HG02763 (cell line): ENCODE data around the gene TSPAN14.

Source experiments
- ATAC-seq: cut with Tn5 transposase; IDR thresholded peaks from one replicate; pipeline ENCODE4 v1.9.1; 2021; ENCODE audit warnings: mild to moderate bottlenecking, moderate library complexity; ENCODE audit not compliant: unreplicated experiment

The TSPAN14 gene

DNA sequence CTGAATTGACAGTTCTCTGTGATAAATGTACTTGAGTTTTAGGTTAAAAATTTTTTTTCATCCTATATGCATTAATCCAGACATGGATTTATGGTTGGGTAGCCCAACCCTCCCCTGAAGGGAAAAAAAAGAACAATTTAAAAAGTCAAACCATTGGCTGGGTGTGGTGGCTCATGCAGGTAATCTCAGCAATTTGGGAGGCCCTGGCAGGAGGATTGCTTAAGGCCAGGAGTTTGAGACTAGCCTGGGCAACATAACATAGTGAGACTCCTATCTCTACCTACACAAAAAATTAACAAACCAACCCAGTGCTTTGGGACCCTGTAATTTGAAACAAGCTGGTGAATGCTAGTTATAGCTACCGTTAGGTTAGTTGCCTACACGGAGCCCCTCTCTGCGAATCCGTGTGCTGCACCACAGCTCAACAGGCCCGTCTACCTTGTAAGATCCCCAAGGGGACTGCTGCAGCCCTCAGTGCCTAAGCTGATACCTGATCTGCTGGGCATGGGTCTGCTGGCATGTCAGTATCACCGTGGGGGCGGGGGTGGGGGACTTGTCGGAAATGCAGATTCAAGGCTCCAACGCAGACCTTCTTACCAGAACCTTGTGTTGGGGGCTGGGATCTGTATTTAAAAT, 32.8 kb downstream of the TSPAN14 start:
- no peak for ATAC-seq

- ATAC-seq, result no peak
Observed at GRCh38 chr10:80487421-80487785, 33.3 kb downstream of the TSPAN14 start.

DNA sequence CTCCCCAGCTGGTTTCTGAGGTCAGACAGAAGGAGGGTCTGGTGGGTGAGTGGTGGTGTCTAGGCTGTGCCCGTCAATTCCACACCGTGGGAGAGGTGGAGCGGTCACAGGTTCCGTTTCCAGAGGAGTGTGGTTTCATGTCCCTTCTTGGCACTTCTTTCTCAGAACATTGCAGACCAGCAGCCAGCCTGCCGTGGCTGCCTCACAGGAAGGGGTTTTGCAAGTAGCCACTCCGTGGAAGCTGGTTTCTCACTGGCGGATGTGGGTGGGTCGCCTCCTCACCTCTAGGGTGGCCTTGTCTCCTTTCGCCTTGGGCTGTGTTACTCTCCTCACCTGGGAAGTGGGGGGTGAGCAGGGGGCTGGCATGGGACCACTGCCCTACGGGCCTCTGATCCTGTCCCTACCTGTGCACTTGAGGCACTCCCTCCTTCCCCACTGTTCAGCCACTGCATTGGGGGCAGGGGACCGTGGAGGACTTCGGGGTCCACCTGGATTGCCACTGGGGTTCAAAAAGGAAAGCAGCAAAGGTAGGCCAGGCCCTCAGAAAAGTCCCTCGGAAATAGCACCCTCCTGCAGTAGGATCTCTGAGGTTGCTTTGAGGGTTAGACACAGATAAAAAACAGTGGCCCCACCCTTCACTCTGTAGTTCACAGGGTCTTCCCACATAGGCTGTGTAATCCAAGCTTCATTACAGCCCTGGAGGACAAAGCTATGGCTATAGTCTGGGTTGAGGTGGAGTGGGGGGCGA, 33.9 kb downstream of the TSPAN14 start:
- ATAC-seq, result no peak

DNA sequence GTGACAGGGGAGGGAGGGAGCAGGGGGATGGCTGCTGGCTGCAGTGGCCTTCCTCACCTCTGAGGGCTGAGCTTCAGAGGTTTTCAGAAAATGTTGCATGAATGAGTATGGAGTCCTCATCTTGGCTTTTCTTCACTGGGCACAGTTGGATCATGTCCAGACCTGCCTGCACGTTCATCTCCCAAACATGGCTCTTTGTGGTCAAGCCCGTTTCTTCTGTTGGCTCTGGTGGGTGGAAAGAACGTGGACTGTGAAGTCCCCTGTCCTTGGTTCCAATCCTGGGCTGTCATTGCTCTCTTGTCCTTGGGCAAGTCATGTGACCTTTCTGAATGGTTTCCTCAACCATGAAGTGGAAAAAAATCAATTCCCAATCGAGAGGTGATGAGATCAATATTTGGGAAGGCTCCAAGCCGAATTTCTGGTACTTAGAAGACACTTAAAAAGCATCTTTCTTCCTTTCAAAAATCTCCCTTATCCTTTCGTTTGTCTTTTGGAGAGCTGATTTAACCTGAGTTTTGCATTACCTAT, 34.5 kb downstream of the TSPAN14 start:
- no peak for ATAC-seq

DNA sequence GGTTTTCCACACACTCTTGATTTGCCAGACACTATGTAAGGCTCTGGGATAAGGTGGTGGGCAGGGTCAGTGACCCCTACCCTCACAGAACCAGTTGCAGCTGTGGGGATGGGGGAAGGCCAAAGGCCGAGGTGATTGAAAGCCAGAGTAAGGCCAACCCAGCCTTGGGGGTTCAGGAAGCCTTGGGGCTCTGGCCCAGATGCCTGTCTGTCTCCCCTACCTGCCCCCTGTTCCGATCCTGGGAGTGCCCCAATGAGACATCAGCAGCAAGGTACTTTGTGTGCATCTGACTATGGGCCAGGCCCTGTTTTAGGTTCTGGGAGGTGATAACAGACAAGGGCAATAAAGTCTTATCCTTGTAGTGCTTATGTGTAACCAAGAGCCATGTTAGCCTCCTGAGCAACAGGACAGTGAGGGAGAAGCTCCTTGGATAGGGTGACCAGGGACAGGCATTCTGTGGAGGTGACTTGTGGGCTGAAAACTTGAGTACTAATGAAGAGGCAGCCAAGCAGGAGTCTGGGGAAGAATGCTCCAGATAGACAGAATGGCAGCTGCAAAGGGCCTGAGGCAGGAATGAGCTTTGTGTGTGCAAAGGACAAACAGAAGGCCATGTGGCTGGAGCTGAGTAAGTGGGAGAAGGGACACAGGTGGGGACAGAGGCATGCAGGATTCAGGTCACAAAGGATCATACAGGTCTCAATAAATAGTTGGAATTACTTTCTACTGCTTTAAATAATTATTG, 35.4 kb downstream of the TSPAN14 start:
- ATAC-seq, result no peak

DNA sequence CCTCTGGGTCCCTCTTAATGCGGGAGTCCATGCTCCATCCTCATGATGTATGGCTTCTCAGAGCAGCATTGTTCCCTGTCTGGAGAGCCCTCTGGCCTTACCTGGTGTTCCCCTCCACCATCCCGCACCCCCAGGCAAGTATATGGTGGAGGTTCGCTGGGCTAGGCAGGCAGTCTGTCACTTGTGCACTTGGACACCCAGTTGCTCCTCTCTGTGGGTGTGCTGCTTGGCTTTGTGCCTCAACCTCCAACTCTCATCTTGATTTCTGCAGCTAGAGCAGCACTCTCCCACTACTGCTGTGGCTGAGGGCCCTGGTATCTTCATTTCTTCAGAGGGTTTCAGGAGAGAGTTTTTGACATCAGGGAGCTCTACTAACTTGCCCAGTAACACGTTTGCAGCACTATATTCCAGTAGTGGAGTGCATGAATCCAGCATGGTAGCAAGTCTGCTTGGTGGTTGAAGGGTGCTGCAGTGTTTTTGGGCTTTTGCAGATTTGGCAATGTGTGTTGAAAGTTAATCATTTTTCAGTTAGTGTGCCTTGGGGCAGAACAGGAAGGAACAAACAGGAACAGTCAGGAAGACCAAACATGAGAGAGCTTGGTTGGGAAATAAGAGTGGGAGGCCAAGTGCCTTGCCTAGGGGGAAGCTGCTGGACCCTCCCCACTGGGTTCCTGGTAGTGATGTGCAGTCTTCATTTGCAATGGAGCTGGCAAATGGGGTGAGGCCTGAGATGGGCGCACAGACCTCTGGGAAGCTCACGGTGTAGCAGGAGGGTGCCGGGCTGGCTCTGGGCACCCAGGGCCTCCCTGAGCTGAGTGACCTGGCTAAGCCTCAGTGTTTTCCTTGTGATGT, 37.4 kb downstream of the TSPAN14 start:
- ATAC-seq, result no peak

DNA sequence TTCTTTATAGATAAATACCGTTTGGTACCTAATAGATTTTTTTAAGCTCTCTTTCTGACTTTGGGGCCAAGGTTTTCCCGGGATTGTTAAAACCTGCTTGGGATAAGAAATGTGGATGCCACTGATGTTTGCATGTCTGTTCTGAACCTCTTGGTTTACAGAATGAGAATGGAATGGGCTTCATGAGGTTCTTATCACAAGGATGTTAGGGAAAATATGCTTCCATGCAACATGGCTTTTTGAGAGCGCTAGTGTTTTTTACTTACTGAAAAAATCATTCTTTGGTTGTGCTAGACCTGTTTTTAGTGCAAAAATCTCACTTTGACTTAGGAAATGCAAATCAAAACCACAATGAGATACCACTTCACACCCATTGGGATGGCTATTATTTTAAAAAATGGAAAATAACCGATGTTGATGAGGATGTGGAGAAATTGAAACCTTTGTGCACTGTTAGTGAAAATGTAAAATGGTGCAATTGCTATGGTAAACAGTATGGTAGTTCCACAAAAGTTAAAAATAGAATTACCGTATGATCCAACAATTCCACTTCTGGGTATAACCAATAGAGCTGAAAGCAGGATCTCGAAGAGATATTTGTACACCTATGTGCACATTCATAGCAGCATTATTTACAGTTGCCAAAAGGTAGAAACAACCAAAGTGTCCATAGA, 38.9 kb downstream of the TSPAN14 start:
- peak; percentile 34 for ATAC-seq

DNA sequence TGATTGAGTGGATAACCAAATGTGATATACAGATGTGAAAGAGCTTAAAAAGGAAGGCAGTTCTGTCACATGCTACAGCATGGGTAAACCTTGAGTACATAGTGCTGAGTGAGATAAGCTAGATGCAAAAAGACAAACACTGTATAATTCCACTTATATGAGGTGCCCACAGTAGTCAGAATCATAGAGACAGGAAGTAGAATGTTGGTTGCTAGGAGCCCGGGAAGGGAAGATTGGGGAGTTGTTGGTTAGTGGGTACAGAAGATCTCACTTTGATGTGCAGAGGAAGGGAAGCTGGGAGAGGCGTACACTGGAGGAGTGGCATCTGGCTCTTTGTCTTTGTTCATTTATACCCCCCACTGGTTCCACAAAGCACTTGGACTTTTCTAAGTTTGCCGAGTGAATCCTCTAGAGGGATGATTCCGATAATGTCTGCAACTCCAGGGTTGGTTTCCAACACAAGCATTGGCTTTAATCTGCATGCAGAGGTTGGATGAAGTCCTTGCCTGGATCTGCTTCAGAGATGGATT, 39.5 kb downstream of the TSPAN14 start:
- ATAC-seq, result peak; percentile 46

DNA sequence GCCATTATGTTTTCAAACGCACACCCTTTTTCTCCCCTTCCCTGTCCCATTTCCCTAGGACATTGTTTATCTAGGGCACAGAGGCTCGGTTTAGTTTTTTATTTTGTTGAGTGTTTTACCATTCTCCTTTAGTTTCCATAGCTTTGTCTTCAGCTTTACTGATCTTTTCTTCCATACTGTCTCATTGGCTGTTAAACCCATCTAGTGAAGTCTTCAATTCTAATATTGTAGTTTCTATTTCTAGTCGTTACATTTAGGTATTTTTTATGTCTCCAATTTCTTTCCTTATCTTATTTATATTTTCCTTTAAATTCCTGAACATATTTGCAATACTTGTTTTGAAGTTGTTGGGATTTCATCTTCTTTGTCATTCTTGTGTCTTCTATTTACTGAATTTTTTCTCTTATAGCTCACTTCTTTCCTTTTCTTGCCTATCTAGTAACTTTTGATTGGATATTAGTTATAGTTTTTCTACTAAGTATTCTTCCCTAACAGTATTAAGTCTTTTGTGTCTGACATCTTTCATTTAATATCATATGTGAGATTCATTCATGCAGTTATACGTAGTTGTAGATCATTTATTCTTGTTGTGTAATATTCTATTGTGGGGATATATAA, 42.6 kb downstream of the TSPAN14 start:
- no peak for ATAC-seq

GRCh38 chr10:80497187-80498077, 43.3 kb downstream of the TSPAN14 start:
- no peak for ATAC-seq

DNA sequence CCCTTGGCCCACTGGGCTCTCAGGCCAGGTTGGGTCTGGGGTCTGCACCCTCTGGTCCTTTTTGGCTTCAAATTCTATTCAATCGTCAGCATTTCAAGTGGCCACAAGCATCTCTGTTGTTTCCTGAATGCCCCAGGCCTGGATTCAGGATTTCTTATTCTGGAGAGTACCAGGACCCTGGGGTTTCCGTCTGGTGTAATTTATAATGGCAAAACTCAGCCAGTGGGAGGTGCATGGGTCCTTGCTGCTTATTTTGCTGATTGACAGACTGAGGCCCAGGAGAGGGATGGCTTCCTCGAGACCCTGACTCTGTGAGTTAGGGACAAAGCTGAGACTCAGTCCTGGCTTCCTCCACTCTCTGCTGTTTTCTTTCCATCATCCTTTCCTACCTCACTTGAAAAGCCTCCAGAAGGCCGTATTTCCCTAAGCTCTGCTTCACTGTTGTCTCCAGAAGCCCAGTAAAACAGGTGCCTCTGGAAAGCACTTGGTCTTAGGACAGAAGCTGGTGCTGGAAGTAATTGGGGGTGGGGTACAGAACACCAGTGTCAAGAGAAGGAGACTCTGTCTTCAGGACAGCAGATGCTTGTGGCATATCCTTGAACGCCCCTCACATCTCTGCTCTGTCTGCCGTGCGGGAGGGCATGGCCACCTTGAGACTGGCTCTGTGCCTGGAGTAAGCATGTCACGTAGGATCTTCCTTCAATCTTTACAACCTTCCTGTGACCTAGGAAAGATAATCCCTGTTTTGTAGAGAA, 44.1 kb downstream of the TSPAN14 start:
- no peak for ATAC-seq

GRCh38 chr10:80498833-80499741, 45.0 kb downstream of the TSPAN14 start:
- no peak for ATAC-seq

GRCh38 chr10:80500572-80501380, 46.7 kb downstream of the TSPAN14 start:
- peak; percentile 55 for ATAC-seq

GRCh38 chr10:80501381-80501912, 47.3 kb downstream of the TSPAN14 start:
- ATAC-seq, result no peak

DNA sequence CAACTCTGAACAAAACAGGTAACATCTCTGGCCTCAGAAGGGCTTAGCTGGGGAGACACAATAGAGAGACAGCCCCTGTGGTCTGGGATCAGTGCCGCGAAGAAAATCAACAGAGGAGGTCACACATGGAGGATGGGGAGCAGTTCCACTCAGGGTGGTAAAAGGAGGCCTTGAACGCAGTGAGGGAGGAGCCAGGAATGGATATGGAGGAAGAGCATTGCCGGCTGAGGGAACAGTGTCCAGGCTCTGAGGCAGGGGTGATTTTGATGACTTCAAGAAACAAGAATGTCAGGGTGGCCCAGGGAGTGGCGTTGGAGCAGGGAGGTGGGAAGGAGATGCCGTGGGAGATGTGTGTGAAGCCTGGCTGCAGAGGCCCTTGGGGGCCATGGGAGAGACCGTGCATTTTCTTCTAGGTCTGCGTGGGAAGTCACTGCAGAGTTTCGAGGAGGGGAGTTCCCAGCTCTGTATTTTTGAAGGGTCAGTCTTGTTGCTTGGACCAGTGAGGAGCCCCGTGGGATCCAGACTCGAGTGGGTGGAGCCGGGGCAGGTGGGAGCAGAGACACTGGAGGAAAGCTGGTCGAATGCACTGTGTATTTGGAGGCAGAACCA, 47.9 kb downstream of the TSPAN14 start:
- no peak for ATAC-seq
